Tibial nerve (tissue), 4 donors: Measurements from ENCODE around the gene ARFGAP1. TPM values are rescaled to one million over a fixed set of nuclear protein-coding genes. Genes with fewer than 3 reads are reported as not detected.

ENCODE experiments used
- DNase-seq, 2 donors: peaks; one replicate each; pipeline ENCODE4 v3.0.0-alpha.2; 2019; ENCODE audit warnings: low spot score in 2 of 2
- H3K27ac ChIP-seq, 4 donors: fragments of 200-600 bp; sonication (generic) in 3 of 4; one replicate each; pipeline ENCODE4 v1.5.1; 2017 to 2019; ENCODE audit warnings: mild to moderate bottlenecking in 1 of 4
- H3K27me3 ChIP-seq, 2 donors: fragments of 200-600 bp; sonication (generic) in 1 of 2; one replicate each; pipeline versions ENCODE4 v1.5.1 to v1.6.0; 2017 to 2019
- H3K36me3 ChIP-seq, 3 donors: fragments of 200-600 bp; sonication (generic); one replicate each; pipeline ENCODE4 v1.5.1; 2018 to 2019
- H3K4me1 ChIP-seq, 4 donors: fragments of 200-600 bp; sonication (generic) in 3 of 4; one replicate each; pipeline ENCODE4 v1.5.1; 2017 to 2019
- H3K4me3 ChIP-seq, 4 donors: fragments of 200-600 bp; sonication (generic) in 3 of 4; one replicate each; pipeline ENCODE4 v1.5.1; 2017 to 2019; ENCODE audit warnings: mild to moderate bottlenecking in 1 of 4, moderate library complexity in 1 of 4
- H3K9me3 ChIP-seq, 4 donors: fragments of 200-600 bp; sonication (generic) in 3 of 4; one replicate each; pipeline ENCODE4 v1.5.1; 2017 to 2019
- CTCF ChIP-seq, 5 experiments: fragments of 200-600 bp in 3 of 5; fragments of 450-650 bp in 2 of 5; sonication (generic) in 3 of 5; IDR thresholded peaks; one replicate each; pipeline ENCODE4 v1.5.1; 2016 to 2019; ENCODE audit warnings: antibody characterized with exemption in 5 of 5, mild to moderate bottlenecking in 3 of 5, moderate library complexity in 2 of 5
- EP300 ChIP-seq, 2 donors: sonication (generic); formaldehyde crosslinking; IDR thresholded peaks; one replicate each; pipeline ENCODE4 v1.6.1; 2017; ENCODE audit warnings: antibody characterized with exemption in 2 of 2, mild to moderate bottlenecking in 1 of 2
- POLR2A ChIP-seq, 2 donors: fragments of 450-650 bp; IDR thresholded peaks; one replicate each; pipeline ENCODE4 v1.6.1; 2017; ENCODE audit warnings: antibody characterized with exemption in 2 of 2, mild to moderate bottlenecking in 2 of 2, moderate library complexity in 2 of 2
- WGBS, 2 donors: methylation state at CpG; one replicate each; pipeline ENCODE4 v1.1.5; 2018; 5-methylcytosine and 5-hydroxymethylcytosine counted together
- total RNA-seq, 4 donors: library from RNA; depleted of rRNA; stranded (reverse); fragments of >200 nt; gene quantifications; one replicate each; pipeline ENCODE4 v1.1.0, GENCODE V29; 2016

ARFGAP1 gene
- total RNA-seq, 4 donors from 2014 or later: 55.3 to 124 (median 68.6) TPM

- no peaks in the 10 kb centered on the region for H3K9me3 ChIP-seq
Observed at GRCh38 chr20:63244468-63244867, 28.1 kb upstream of the ARFGAP1 start.

GRCh38 chr20:63246490-63247288 is 25.9 kb upstream of the ARFGAP1 start:
- Histone ChIP-seq H3K4me1 (peaks cover 0 to 5% (median 0%) of the 10 kb centered on the region in 4 donors), H3K9me3 (no peaks in the 10 kb centered on the region), H3K4me3 (no peak overlapping the region), H3K36me3 (no peaks in the 10 kb centered on the region), H3K27me3 (peaks cover 0 to 38% of the 10 kb centered on the region in 2 donors), H3K27ac (no peak overlapping the region)
- DNase-seq: no peak
- TF ChIP-seq EP300 (IDR thresholded peaks at IDR 0.05) (no peak), POLR2A (IDR thresholded peaks at IDR 0.05) (no peak), CTCF (IDR thresholded peaks at IDR 0.05) (no peak)
- 67 to 70% methylated on average over 40 to 47 of the region's 50 CpGs for WGBS, 2 donors

More at GRCh38 chr20:63244468-63244867, 28.1 kb upstream of the ARFGAP1 start:
- DNase-seq: no peak
- H3K4me3 ChIP-seq: no peak overlapping the region
- WGBS, 2 donors: 94 to 95% methylated on average over 7 to 8 of the region's 10 CpGs
- TF ChIP-seq POLR2A (IDR thresholded peaks at IDR 0.05) (no peak), CTCF (IDR thresholded peaks at IDR 0.05) (no peak), EP300 (IDR thresholded peaks at IDR 0.05) (no peak)
- H3K4me1 ChIP-seq: peaks cover 0 to 5% (median 0%) of the 10 kb centered on the region in 4 donors
- peaks cover 0 to 22% of the 10 kb centered on the region in 2 donors for H3K27me3 ChIP-seq
- no peaks in the 10 kb centered on the region for H3K36me3 ChIP-seq
- no peak overlapping the region for H3K27ac ChIP-seq

GRCh38 chr20:63247671-63248228 is 24.9 kb upstream of the ARFGAP1 start:
- TF ChIP-seq POLR2A (IDR thresholded peaks at IDR 0.05) (no peak), CTCF (IDR thresholded peaks at IDR 0.05) (no peak), EP300 (IDR thresholded peaks at IDR 0.05) (no peak)
- H3K36me3 ChIP-seq: no peaks in the 10 kb centered on the region
- WGBS, 2 donors: 77 to 82% methylated on average over 6 to 11 of the region's 24 CpGs
- H3K27me3 ChIP-seq: peaks cover 0 to 49% of the 10 kb centered on the region in 2 donors
- no peak overlapping the region for H3K4me3 ChIP-seq
- no peak overlapping the region for H3K27ac ChIP-seq
- DNase-seq: no peak
- H3K4me1 ChIP-seq: peaks cover 0 to 15% (median 0%) of the 10 kb centered on the region in 4 donors
- no peaks in the 10 kb centered on the region for H3K9me3 ChIP-seq

GRCh38 chr20:63248835-63249591 is 23.6 kb upstream of the ARFGAP1 start:
- no peaks in the 10 kb centered on the region for H3K9me3 ChIP-seq
- H3K27ac ChIP-seq: no peak overlapping the region
- peaks cover 0 to 60% of the 10 kb centered on the region in 2 donors for H3K27me3 ChIP-seq
- DNase-seq: no peak
- TF ChIP-seq POLR2A (IDR thresholded peaks at IDR 0.05) (no peak), CTCF (IDR thresholded peaks at IDR 0.05) (no peak)
- H3K36me3 ChIP-seq: no peaks in the 10 kb centered on the region
- H3K4me1 ChIP-seq: peaks cover 0 to 28% (median 8%) of the 10 kb centered on the region in 4 donors
- H3K4me3 ChIP-seq: no peak overlapping the region
- WGBS, 2 donors: 71 to 74% methylated on average over 18 to 20 of the region's 25 CpGs
